Measurements from ENCODE around the gene SUPT5H.

The SUPT5H gene

GRCh38 chr19:39445196-39446111 lies at the start of gene SUPT5H:
TSS of gene SUPT5H (plus strand) at chr19:39445582. CDS start at chr19:39445891, 309 bp downstream.
- peak; percentile 97 for DNase-seq (ENCODE audit: low read depth)

DNA sequence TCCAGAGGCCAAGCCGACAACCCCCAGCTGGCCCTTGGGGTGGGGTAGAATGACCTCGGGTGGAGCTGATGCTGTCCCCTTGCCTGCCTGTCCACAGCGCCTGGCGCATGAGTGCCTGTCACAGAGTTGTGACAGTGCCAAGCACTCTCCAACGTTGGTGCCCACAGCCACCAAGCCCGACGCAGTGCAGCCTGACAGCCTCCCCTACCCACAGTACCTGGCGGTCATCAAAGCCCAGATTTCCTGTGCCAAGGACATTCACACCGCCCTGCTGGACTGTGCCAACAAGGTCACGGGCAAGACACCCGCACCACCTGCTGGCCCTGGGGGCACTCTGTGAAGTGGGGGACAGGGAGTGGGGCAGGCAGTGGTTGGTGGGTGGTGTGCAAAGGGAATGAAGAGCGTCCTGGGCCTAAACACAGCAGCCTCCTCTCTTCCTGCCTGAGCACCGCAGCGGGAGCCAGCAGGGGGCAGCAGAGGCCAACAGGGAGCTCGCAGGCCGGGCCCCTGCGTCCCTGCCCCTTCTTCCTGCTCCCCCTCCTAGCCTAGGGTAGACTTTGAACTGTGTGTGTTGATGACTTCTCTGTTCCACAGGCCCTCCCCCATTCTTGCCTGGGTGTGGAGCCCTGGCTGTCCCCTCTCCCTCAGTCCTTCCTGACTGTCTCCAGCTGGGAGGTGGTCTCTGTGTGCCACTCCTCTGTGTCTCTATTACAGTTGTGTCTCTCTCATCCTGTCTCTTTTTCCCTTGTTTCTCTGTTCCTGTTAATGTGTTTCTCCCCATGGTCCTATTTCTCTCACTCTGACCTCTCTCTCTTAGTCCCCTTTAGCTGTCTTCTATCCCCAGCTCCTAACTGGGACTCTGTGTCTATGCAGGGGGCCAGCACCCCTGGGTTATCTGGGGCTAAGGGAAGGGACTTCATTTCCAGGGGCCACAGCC lies 47.8 kb upstream of the SUPT5H start:
- DNase-seq (ENCODE audit: low read depth), result peak; percentile 78

- DNase-seq (ENCODE audit: low read depth), result peak; percentile 88
These were observed 47.0 kb upstream of the SUPT5H start for GRCh38 chr19:39398297-39398864.

DNA sequence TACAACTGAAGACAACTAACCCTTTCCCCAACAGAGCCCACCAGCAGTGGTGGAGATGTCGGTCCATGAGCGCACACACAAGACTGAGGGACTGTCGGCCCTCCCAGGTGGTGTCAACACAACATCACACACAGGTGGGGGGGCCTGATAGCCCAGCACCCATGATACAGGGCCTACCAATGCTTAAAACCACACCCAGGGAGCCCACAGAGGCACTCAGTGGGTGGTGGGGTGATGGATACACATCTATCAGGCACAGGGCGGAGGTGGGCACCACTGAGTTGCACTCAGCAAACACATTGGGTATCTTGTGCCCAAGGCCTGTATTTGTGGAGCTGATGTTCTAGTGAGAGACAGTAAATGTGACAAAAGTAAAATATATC lies 45.7 kb upstream of the SUPT5H start:
- DNase-seq (ENCODE audit: low read depth), result no peak

DNA sequence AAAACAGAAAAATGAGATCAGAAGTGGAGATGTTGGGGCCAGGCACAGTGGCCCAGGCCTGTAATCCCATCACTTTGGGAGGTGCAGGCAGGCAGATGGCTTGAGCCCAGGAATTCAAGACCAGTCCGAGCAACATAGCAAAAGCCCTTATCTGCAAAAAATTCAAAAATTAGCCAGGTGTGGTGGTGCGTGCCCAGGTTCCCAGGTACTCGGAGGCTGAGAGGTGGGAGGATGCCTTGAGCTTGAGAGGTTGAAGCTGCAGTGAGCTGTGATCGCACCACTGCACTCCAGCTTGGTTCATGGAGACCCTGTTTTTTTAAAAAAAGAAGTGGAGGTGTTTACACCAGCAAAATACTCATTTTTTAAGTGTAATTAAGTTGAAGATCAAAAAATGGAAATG lies 45.3 kb upstream of the SUPT5H start:
- DNase-seq (ENCODE audit: low read depth), result no peak

GRCh38 chr19:39401070-39401548 lies 44.3 kb upstream of the SUPT5H start:
- DNase-seq (ENCODE audit: low read depth), result no peak

- peak; percentile 79 for DNase-seq (ENCODE audit: low read depth)
These were observed 43.6 kb upstream of the SUPT5H start for GRCh38 chr19:39401549-39402345.

DNA sequence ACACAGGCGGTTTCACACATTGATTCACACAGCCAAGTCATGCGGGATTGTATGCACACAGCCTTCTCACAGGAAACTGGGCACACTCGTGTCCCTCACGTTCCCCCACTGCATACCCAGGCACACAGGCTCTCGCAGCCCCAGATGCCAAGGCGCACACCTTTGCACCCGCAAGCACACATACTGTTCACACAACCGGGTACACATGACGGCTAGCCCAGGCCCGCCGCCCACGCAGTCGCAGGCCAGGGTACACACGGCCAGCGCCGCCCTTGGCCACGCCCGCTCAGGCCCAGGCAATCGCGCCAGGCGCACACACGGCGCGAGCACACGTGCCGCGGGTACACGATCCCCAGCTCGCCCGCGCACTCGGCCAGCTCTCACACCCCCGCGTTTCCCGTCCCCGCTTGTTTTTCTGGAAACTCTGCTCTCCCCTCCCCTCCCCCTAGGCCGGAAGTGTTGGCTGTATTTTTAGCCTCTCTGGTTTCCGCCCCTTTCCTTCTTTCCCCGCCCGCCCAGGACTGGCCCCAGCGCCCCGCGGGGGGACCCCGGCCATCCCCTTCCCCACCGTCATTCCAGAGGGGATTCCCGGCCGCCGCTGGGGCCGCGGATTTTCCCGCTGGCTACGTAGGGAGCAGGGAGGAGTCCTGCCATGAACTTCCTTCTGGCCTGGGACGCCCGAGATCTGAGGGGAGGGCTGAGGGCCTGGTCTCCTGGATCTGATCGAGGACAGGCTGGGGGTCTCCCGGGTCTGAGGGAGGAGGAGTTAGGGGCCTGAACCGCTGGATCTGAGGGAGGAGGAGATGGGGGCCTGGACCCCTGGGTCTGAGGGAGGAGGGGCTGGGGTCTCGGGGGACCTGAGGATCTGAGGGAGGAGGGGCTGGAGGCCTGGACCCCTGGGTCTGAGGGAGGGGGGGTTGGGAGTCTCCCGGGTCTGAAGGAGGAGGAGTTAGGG lies 42.8 kb upstream of the SUPT5H start:
- peak; percentile 91 for DNase-seq (ENCODE audit: low read depth)

DNA sequence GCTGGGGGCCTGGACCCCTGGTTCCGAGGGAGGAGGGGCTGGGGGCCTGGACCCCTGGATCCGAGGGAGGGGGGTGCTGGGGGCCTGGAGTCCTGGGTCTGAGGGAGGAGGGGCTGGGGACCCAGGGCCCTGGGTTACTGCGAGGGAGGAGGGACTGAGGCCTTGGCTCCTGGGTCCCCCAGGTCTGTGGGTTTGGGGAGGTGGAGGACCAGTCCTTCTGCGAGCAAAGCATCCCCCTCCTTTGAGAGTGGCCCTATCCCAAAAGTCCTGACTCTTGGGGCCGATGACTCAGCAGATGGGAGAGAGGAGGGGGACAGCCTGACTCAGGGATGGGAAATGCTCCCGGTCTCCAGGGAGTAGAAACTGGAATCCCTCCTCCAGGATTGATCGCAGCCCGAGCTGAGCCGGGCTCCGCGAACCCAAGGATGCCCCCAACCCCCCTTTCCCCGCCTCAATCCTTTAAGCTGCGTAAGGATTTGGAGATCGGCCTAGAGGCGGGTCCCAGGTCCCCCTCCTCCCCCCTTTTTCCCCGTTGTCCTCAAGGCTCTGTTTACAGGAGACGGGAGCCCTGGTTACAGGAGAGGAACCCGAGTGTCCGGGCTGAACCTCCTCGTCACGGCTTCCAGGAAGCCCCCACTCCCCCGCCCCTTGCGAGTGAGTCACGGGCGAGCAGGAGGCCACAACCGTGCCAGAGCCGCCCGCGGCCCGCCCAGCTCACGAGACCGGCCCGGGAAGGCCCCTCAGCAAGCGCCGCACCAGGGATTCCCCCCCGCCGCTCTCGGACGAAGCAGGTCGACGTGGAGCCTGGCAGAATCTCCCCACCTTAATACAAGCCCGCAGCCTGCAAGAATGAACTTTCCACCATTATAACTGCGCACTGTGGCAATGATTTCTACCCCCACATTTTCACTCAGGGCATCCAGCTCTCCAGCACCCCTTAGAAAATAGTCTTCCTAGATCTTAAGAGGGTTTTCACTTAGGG lies 41.8 kb upstream of the SUPT5H start:
- DNase-seq (ENCODE audit: low read depth), result peak; percentile 99

- DNase-seq (ENCODE audit: low read depth), result peak; percentile 16
These were observed 40.0 kb upstream of the SUPT5H start for GRCh38 chr19:39405261-39405957.

GRCh38 chr19:39405958-39406655 lies 39.3 kb upstream of the SUPT5H start:
- DNase-seq (ENCODE audit: low read depth), result peak; percentile 42

- peak; percentile 79 for DNase-seq (ENCODE audit: low read depth)
These were observed 38.5 kb upstream of the SUPT5H start, which contains the start of gene ZFP36 for GRCh38 chr19:39406656-39407409. TSS of gene ZFP36 (plus strand) at chr19:39406847. CDS start at chr19:39406905, 58 bp downstream.

- DNase-seq (ENCODE audit: low read depth), result no peak
These were observed 38.0 kb upstream of the SUPT5H start for GRCh38 chr19:39407410-39407659.

- peak; percentile 35 for DNase-seq (ENCODE audit: low read depth)
These were observed 37.6 kb upstream of the SUPT5H start for GRCh38 chr19:39407660-39408391.

GRCh38 chr19:39408392-39409207 lies 36.8 kb upstream of the SUPT5H start:
- peak; percentile 46 for DNase-seq (ENCODE audit: low read depth)

Measured in iris pigment epithelial cell (primary cell).